Astrocyte (in vitro differentiated cells and primary cell): ENCODE measurements around the gene NOS1. TPM values are rescaled to one million over a fixed set of nuclear protein-coding genes. Genes with fewer than 3 reads are reported as not detected.

Source experiments
- DNase-seq: peaks from one replicate; pipeline ENCODE4 v3.0.0-alpha.2; 2010; ENCODE audit warnings: low read depth
- FAIRE-seq: peaks from 2 replicates; lab custom pipeline; 2011; peaks lifted over from hg19 to GRCh38; lab: Jason Lieb, UNC
- H2AFZ ChIP-seq: 2 replicates; pipeline ENCODE4 v1.6.0; 2012; ENCODE audit warnings: low read depth, low read length, inconsistent platforms
- H3K27ac ChIP-seq: 2 replicates; pipeline ENCODE4 v1.5.1; 2011; ENCODE audit warnings: low read depth, low read length, inconsistent platforms
- H3K27me3 ChIP-seq: 2 replicates; pipeline ENCODE4 v1.6.0; 2011; ENCODE audit warnings: low read length, inconsistent platforms; ENCODE audit not compliant: insufficient read depth
- H3K36me3 ChIP-seq: 2 replicates; pipeline ENCODE4 v1.5.1; 2011; ENCODE audit warnings: low read length, inconsistent platforms; ENCODE audit not compliant: insufficient read depth
- H3K4me1 ChIP-seq: 2 replicates; pipeline ENCODE4 v1.5.1; 2011; ENCODE audit warnings: low read length, inconsistent platforms; ENCODE audit not compliant: insufficient read depth
- H3K4me2 ChIP-seq: 2 replicates; pipeline ENCODE4 v1.6.0; 2012; ENCODE audit warnings: low read length, inconsistent platforms
- H3K4me3 ChIP-seq: 2 replicates; pipeline ENCODE4 v1.5.1; 2011; ENCODE audit warnings: low read depth, mild to moderate bottlenecking, low read length, inconsistent platforms; ENCODE audit not compliant: insufficient read depth
- H3K79me2 ChIP-seq: 2 replicates; pipeline ENCODE4 v1.6.0; 2012; ENCODE audit warnings: mild to moderate bottlenecking, low read length, inconsistent platforms; ENCODE audit not compliant: insufficient read depth
- H3K9ac ChIP-seq: 2 replicates; pipeline ENCODE4 v1.6.0; 2012; ENCODE audit warnings: mild to moderate bottlenecking, low read length, inconsistent platforms
- H3K9me3 ChIP-seq: 2 replicates; pipeline ENCODE4 v1.5.1; 2012; ENCODE audit warnings: low read depth, mild to moderate bottlenecking, low read length, inconsistent platforms; ENCODE audit not compliant: insufficient read depth
- H4K20me1 ChIP-seq: 2 replicates; pipeline ENCODE4 v1.6.0; 2012; ENCODE audit warnings: low read length, inconsistent platforms; ENCODE audit not compliant: insufficient read depth
- H3K27ac Mint-ChIP-seq: one replicate; pipeline ENCODE4 v1.8.0; 2021; ENCODE audit warnings: mild to moderate bottlenecking, mixed read lengths; ENCODE audit not compliant: unreplicated experiment
- H3K27me3 Mint-ChIP-seq: one replicate; pipeline ENCODE4 v1.8.0; 2021; ENCODE audit warnings: low read depth, mixed read lengths; ENCODE audit not compliant: unreplicated experiment
- H3K36me3 Mint-ChIP-seq: one replicate; pipeline ENCODE4 v1.8.0; 2021; ENCODE audit warnings: low read depth, mixed read lengths; ENCODE audit not compliant: unreplicated experiment
- H3K4me1 Mint-ChIP-seq: one replicate; pipeline ENCODE4 v1.8.0; 2021; ENCODE audit warnings: low read depth, mixed read lengths; ENCODE audit not compliant: unreplicated experiment
- H3K4me3 Mint-ChIP-seq: one replicate; pipeline ENCODE4 v1.8.0; 2021; ENCODE audit warnings: mild to moderate bottlenecking, moderate library complexity, mixed read lengths; ENCODE audit not compliant: unreplicated experiment
- H3K9me3 Mint-ChIP-seq: one replicate; pipeline ENCODE4 v1.8.0; 2021; ENCODE audit warnings: mild to moderate bottlenecking, mixed read lengths; ENCODE audit not compliant: unreplicated experiment
- CTCF ChIP-seq: IDR thresholded peaks from 2 replicates; pipeline ENCODE4 v1.5.1; 2011; ENCODE audit warnings: low read depth, mild to moderate bottlenecking, inconsistent platforms, low read length, moderate library complexity; ENCODE audit not compliant: insufficient read depth
- EZH2 ChIP-seq: IDR thresholded peaks from 2 replicates; pipeline ENCODE4 v1.6.1; 2012; ENCODE audit warnings: mild to moderate bottlenecking, low read length, inconsistent platforms; ENCODE audit not compliant: insufficient read depth
- total RNA-seq: library from RNA; stranded (reverse); gene quantifications from 2 replicates; pipeline ENCODE4 v1.2.1, GENCODE V29; 2021

The NOS1 gene
- total RNA-seq, 1 donor from 2014 or later = 0.05 TPM

- no peaks in the 10 kb centered on the region for H3K36me3 ChIP-seq
- H3K36me3 Mint-ChIP-seq = no peaks in the 10 kb centered on the region
- H3K4me1 ChIP-seq = no peaks in the 10 kb centered on the region
- no peak overlapping the region for H3K4me3 Mint-ChIP-seq
- no peaks in the 10 kb centered on the region for H3K9me3 ChIP-seq
- no peak overlapping the region for H3K9ac ChIP-seq
- no peaks in the 10 kb centered on the region for H3K9me3 Mint-ChIP-seq
- no peak for TF ChIP-seq EZH2
- TF ChIP-seq CTCF = no peak
- H3K4me3 ChIP-seq = no peak overlapping the region
- no peak for DNase-seq
- FAIRE-seq = no peak
- H3K4me1 Mint-ChIP-seq = no peaks in the 10 kb centered on the region
- no peak overlapping the region for H3K27ac Mint-ChIP-seq
- no peaks in the 10 kb centered on the region for H4K20me1 ChIP-seq
- H2AFZ ChIP-seq = no peak overlapping the region
- H3K79me2 ChIP-seq = no peaks in the 10 kb centered on the region
- H3K4me2 ChIP-seq = no peak overlapping the region
- H3K27me3 Mint-ChIP-seq = peaks cover 3% of the 10 kb centered on the region
- no peaks in the 10 kb centered on the region for H3K27me3 ChIP-seq
- no peak overlapping the region for H3K27ac ChIP-seq
Measured at GRCh38 chr12:117272690-117273089, 88.7 kb downstream of the NOS1 start.

- FAIRE-seq = no peak
- H3K27ac ChIP-seq = no peak overlapping the region
- no peak overlapping the region for H2AFZ ChIP-seq
- H3K27ac Mint-ChIP-seq = no peak overlapping the region
- H3K4me3 Mint-ChIP-seq = no peak overlapping the region
- no peaks in the 10 kb centered on the region for H3K4me1 ChIP-seq
- no peaks in the 10 kb centered on the region for H4K20me1 ChIP-seq
- no peak overlapping the region for H3K9ac ChIP-seq
- no peak overlapping the region for H3K4me2 ChIP-seq
- peaks cover 10% of the 10 kb centered on the region for H3K9me3 ChIP-seq
- H3K4me1 Mint-ChIP-seq = peaks cover 3% of the 10 kb centered on the region
- H3K36me3 Mint-ChIP-seq = no peaks in the 10 kb centered on the region
- no peaks in the 10 kb centered on the region for H3K36me3 ChIP-seq
- peaks cover 2% of the 10 kb centered on the region for H3K27me3 Mint-ChIP-seq
- no peak overlapping the region for H3K4me3 ChIP-seq
- H3K79me2 ChIP-seq = no peaks in the 10 kb centered on the region
- no peaks in the 10 kb centered on the region for H3K27me3 ChIP-seq
- peaks cover 3% of the 10 kb centered on the region for H3K9me3 Mint-ChIP-seq
- TF ChIP-seq EZH2 = no peak
- no peak for TF ChIP-seq CTCF
- DNase-seq = no peak
Measured at GRCh38 chr12:117262749-117263148, 98.7 kb downstream of the NOS1 start.

- Mint-ChIP-seq H3K27me3 (no peaks in the 10 kb centered on the region), H3K4me3 (no peak overlapping the region), H3K9me3 (peaks cover 3% of the 10 kb centered on the region), H3K4me1 (peaks cover 3% of the 10 kb centered on the region), H3K36me3 (no peaks in the 10 kb centered on the region), H3K27ac (no peak overlapping the region)
- TF ChIP-seq CTCF = no peak
- TF ChIP-seq EZH2 = no peak
- Histone ChIP-seq H3K9me3 (peaks cover 10% of the 10 kb centered on the region), H3K4me1 (no peaks in the 10 kb centered on the region), H3K9ac (no peak overlapping the region), H3K4me2 (no peak overlapping the region), H3K79me2 (no peaks in the 10 kb centered on the region), H4K20me1 (no peaks in the 10 kb centered on the region), H3K4me3 (no peak overlapping the region), H3K27me3 (no peaks in the 10 kb centered on the region), H2AFZ (no peak overlapping the region), H3K36me3 (no peaks in the 10 kb centered on the region), H3K27ac (no peak overlapping the region)
- DNase-seq (peak; percentile 8), FAIRE-seq (no peak)
Measured at GRCh38 chr12:117261247-117261646, 100.2 kb downstream of the NOS1 start.
